Suprapubic skin (tissue), 4 donors: Measurements from ENCODE around the gene CNPY3.

Source experiments
- POLR2A ChIP-seq, 2 donors: fragments of 450-650 bp; IDR thresholded peaks; one replicate each; pipeline ENCODE4 v1.6.1; 2017; ENCODE audit warnings: antibody characterized with exemption in 2 of 2, mild to moderate bottlenecking in 2 of 2, moderate library complexity in 2 of 2
- POLR2AphosphoS5 ChIP-seq, 3 donors: sonication (generic); formaldehyde crosslinking; IDR thresholded peaks; one replicate each; pipeline ENCODE4 v1.6.1; 2017; ENCODE audit warnings: antibody characterized with exemption in 3 of 3

GRCh38 chr6:42969431-42969830, 40.2 kb downstream of the CNPY3 start:
- TF ChIP-seq POLR2AphosphoS5 (IDR thresholded peaks at IDR 0.05) (no peak), POLR2A (IDR thresholded peaks at IDR 0.05) (no peak)
